GM23248 (cell line): ENCODE measurements around the gene FAM177A1. TPM values are rescaled to one million over a fixed set of nuclear protein-coding genes. Genes with fewer than 3 reads are reported as not detected.
A peak's percentile ranks its signal among the peaks of the same experiment; 100 is the strongest.

Experiments
- DNase-seq: peaks from one replicate; pipeline ENCODE4 v3.0.0-alpha.2; 2015
- H2AFZ ChIP-seq: fragments of 200-600 bp; sonication (generic); 2 replicates; pipeline ENCODE4 v1.6.1; 2016; ENCODE audit warnings: antibody characterized with exemption
- H3F3A ChIP-seq: fragments of 200-600 bp; sonication (generic); 2 replicates; pipeline ENCODE4 v1.6.1; 2016; ENCODE audit warnings: mild to moderate bottlenecking, antibody characterized with exemption, mixed run types; ENCODE audit not compliant: insufficient read depth
- H3K27ac ChIP-seq: fragments of 200-600 bp; sonication (generic); 2 replicates; pipeline ENCODE4 v1.5.1; 2016; ENCODE audit warnings: mild to moderate bottlenecking
- H3K27me3 ChIP-seq: fragments of 200-600 bp; sonication (generic); replicated peaks from 2 replicates; pipeline ENCODE4 v1.6.1; 2016; ENCODE audit warnings: mild to moderate bottlenecking; ENCODE audit not compliant: insufficient read depth
- H3K36me3 ChIP-seq: fragments of 200-600 bp; sonication (generic); 2 replicates; pipeline ENCODE4 v1.6.1; 2016; ENCODE audit warnings: low read depth, mild to moderate bottlenecking
- H3K4me1 ChIP-seq: fragments of 200-600 bp; sonication (generic); 2 replicates; pipeline ENCODE4 v1.6.1; 2016; ENCODE audit warnings: mild to moderate bottlenecking; ENCODE audit not compliant: insufficient read depth
- H3K4me2 ChIP-seq: fragments of 200-600 bp; sonication (generic); one replicate; pipeline ENCODE4 v1.6.1; 2016; ENCODE audit warnings: mild to moderate bottlenecking; ENCODE audit not compliant: unreplicated experiment
- H3K4me3 ChIP-seq: fragments of 200-600 bp; sonication (generic); 2 replicates; pipeline ENCODE4 v1.5.1; 2016; ENCODE audit warnings: mild to moderate bottlenecking
- H3K79me2 ChIP-seq: fragments of 200-600 bp; sonication (generic); 2 replicates; pipeline ENCODE4 v1.6.1; 2016; ENCODE audit warnings: mild to moderate bottlenecking; ENCODE audit not compliant: insufficient read depth
- H3K9ac ChIP-seq: fragments of 200-600 bp; sonication (generic); 2 replicates; pipeline ENCODE4 v1.6.1; 2016; ENCODE audit warnings: mild to moderate bottlenecking
- H3K9me2 ChIP-seq: fragments of 200-600 bp; sonication (generic); 2 replicates; pipeline ENCODE4 v1.6.1; 2016; ENCODE audit warnings: mixed run types, mild to moderate bottlenecking, moderate library complexity; ENCODE audit not compliant: insufficient read depth
- H3K9me3 ChIP-seq: fragments of 200-600 bp; sonication (generic); one replicate; pipeline ENCODE4 v1.6.1; 2017; ENCODE audit warnings: low read depth
- H4K20me1 ChIP-seq: fragments of 200-600 bp; sonication (generic); 2 replicates; pipeline ENCODE4 v1.6.0; 2016; ENCODE audit not compliant: insufficient read depth
- EZH2 ChIP-seq: fragments of 200-600 bp; sonication (generic); IDR thresholded peaks from 2 replicates; pipeline ENCODE4 v1.6.1; 2018; ENCODE audit warnings: antibody characterized with exemption, mild to moderate bottlenecking; ENCODE audit not compliant: insufficient read depth, poor library complexity, severe bottlenecking
- EZH2phosphoT487 ChIP-seq: fragments of 200-600 bp; sonication (generic); IDR thresholded peaks from 2 replicates; pipeline ENCODE4 v1.6.1; 2018; ENCODE audit warnings: antibody characterized with exemption, moderate library complexity, mild to moderate bottlenecking, low read depth; ENCODE audit not compliant: insufficient read depth
- WGBS, 2 experiments: methylation state at CpG; one replicate each; pipeline ENCODE4 v1.1.6; 2015 to 2017; ENCODE audit warnings: low lambda C conversion rate in 2 of 2, low coverage in 1 of 2; ENCODE audit errors: missing lambda C conversion rate in 2 of 2; 5-methylcytosine and 5-hydroxymethylcytosine counted together
- in situ Hi-C: fragments of 300-500 bp; cut with MboI; formaldehyde crosslinking; loops from 2 replicates; pipeline ENCODE4 v1.15.0; 2020
- polyA plus RNA-seq: library from polyadenylated mRNA; unstranded; fragments of >200 nt; fragmentation: Nextera tagmentation; extraction: Ambion mirVana; gene quantifications from 2 replicates; pipeline ENCODE4 v1.2.1, GENCODE V29; 2016
- total RNA-seq: library from RNA; depleted of rRNA; stranded (reverse); fragments of >200 nt; shearing (Covaris generic); gene quantifications from 2 replicates; pipeline ENCODE4 v1.2.3, GENCODE V29; 2014; rRNA removed

Gene FAM177A1
- total and polyA plus RNA-seq, 2 experiments from 2014 or later: 56.4 to 100 TPM

DNA sequence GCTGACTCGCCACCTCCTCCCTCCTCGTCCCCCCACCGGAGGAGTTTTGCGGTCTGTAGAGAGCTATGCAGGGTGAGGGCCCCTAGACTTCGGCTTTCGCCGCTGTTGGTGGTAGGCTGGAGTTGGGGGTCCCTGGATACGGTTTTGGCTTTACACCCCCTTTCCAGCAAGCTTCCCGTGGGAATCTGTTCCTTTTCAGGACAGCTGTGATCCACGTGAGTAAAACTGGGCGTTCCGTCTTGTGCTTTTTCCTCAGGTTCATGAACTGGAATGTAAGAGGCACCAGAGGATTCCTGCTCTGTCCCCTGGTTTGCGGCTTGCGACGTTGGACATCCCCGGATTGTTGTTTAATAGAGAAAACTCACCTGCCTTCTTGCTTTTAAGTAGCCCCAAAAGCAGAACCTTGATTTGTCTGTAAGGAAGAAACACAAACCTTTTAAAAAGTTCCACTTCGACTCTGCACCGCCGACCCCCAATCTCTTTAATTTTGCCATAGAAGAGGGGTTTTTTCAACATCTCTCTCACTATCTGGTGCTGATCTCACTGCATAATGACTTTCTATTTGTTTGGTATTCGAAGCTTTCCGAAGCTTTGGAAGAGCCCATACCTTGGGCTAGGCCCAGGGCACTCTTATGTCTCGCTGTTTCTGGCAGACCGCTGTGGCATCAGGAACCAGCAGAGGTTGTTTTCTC is 76.8 kb downstream of the FAM177A1 start:
- H3K79me2 ChIP-seq: peaks cover 64% of the 10 kb centered on the region
- in situ Hi-C loops: no loop called here
- peak overlapping the region; percentile 97 for H3K4me2 ChIP-seq
- peak overlapping the region; percentile 93 for H3K27ac ChIP-seq
- H3K27me3 ChIP-seq: no peaks in the 10 kb centered on the region
- H3K9ac ChIP-seq: peak overlapping the region; percentile 92
- 1 to 2% methylated on average over 23 of the region's 23 CpGs for WGBS, 2 experiments
- DNase-seq: peak; percentile 71
- no peaks in the 10 kb centered on the region for H3K9me2 ChIP-seq
- peak overlapping the region; percentile 97 for H2AFZ ChIP-seq
- H3K36me3 ChIP-seq: 0 out of 2 replicates have a peak, but pooled peaks cover 4% of the 10 kb centered on the region
- peaks cover 12% of the 10 kb centered on the region; the same call in 1 of the 2 replicates for H3K4me1 ChIP-seq
- TF ChIP-seq EZH2phosphoT487 (no peak), EZH2 (no peak)
- H3F3A ChIP-seq: peaks cover 13% of the 10 kb centered on the region; the same call in 1 of the 2 replicates
- no peaks in the 10 kb centered on the region for H3K9me3 ChIP-seq
- no peaks in the 10 kb centered on the region for H4K20me1 ChIP-seq
- peak overlapping the region; percentile 80 for H3K4me3 ChIP-seq

DNA sequence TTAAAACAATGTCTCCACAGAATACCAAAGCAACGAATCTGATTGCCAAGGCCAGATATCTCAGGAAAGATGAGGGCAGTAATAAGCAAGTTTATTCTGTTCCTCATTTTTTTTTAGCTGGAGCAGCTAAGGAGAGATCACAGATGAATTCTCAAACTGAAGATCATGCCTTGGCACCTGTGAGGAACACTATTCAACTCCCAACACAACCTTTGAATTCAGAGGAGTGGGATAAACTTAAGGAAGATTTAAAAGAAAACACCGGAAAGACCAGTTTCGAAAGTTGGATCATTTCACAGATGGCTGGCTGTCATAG is 77.3 kb downstream of the FAM177A1 start:
- WGBS, 2 experiments: 30 to 40% methylated on average over 3 of the region's 3 CpGs
- peak overlapping the region; percentile 93 for H3K27ac ChIP-seq
- H3K9me2 ChIP-seq: no peaks in the 10 kb centered on the region
- H3K27me3 ChIP-seq: no peaks in the 10 kb centered on the region
- H3K79me2 ChIP-seq: peaks cover 65% of the 10 kb centered on the region
- TF ChIP-seq EZH2phosphoT487: no peak
- no peak for TF ChIP-seq EZH2
- peaks cover 13% of the 10 kb centered on the region; the same call in 1 of the 2 replicates for H3F3A ChIP-seq
- H3K4me1 ChIP-seq: peaks cover 12% of the 10 kb centered on the region; the same call in 1 of the 2 replicates
- DNase-seq: peak; percentile 18
- 0 out of 2 replicates have a peak, but pooled peaks cover 7% of the 10 kb centered on the region for H3K36me3 ChIP-seq
- H3K4me2 ChIP-seq: peak overlapping the region; percentile 97
- H3K9ac ChIP-seq: peak overlapping the region; percentile 92
- in situ Hi-C loops: no loop called here
- H3K4me3 ChIP-seq: peak overlapping the region; percentile 80
- H3K9me3 ChIP-seq: no peaks in the 10 kb centered on the region
- H2AFZ ChIP-seq: peak overlapping the region; percentile 97
- H4K20me1 ChIP-seq: no peaks in the 10 kb centered on the region

- DNase-seq: no peak
- Histone ChIP-seq H3K4me1 (peaks cover 12% of the 10 kb centered on the region; the same call in 1 of the 2 replicates), H3K27ac (no peak overlapping the region), H3K27me3 (no peaks in the 10 kb centered on the region), H3K79me2 (peaks cover 66% of the 10 kb centered on the region), H3K4me2 (peak overlapping the region; percentile 97), H2AFZ (no peak overlapping the region), H3K4me3 (peak overlapping the region; percentile 80), H4K20me1 (no peaks in the 10 kb centered on the region), H3F3A (peaks cover 13% of the 10 kb centered on the region; the same call in 1 of the 2 replicates), H3K9me3 (no peaks in the 10 kb centered on the region), H3K9me2 (no peaks in the 10 kb centered on the region), H3K36me3 (0 out of 2 replicates have a peak, but pooled peaks cover 7% of the 10 kb centered on the region), H3K9ac (peak overlapping the region; percentile 92; the same call in 1 of the 2 replicates)
- TF ChIP-seq EZH2: no peak
- no peak for TF ChIP-seq EZH2phosphoT487
- in situ Hi-C loops: no loop called here
- WGBS, 2 experiments: 100% methylated on average over 1 of the region's 1 CpG
Observed at GRCh38 chr14:35124127-35124526, 78.1 kb downstream of the FAM177A1 start.

Other genes starting within 250 kb of the FAM177A1 start
- gene BAZ1A, start 170.9 kb upstream of the FAM177A1 start, total RNA-seq: 12.4 and 13.8 TPM in 2 replicates
- 9.4 and 9.6 TPM in 2 replicates for gene BAZ1A, start 170.9 kb upstream of the FAM177A1 start, polyA plus RNA-seq
- gene SRP54, start 63.3 kb upstream of the FAM177A1 start, total RNA-seq: 78.8 and 90.8 TPM in 2 replicates
- gene SRP54, start 63.3 kb upstream of the FAM177A1 start, polyA plus RNA-seq: 74.7 and 78.0 TPM in 2 replicates
- gene PPP2R3C, start 75.7 kb downstream of the FAM177A1 start, total RNA-seq: 18.5 and 25.7 TPM in 2 replicates
- 41.2 and 41.7 TPM in 2 replicates for gene PPP2R3C, start 75.7 kb downstream of the FAM177A1 start, polyA plus RNA-seq
- gene PRORP, start 76.3 kb downstream of the FAM177A1 start, total RNA-seq: 18.2 and 32.7 TPM in 2 replicates
- 23.2 and 24.9 TPM in 2 replicates for gene PRORP, start 76.3 kb downstream of the FAM177A1 start, polyA plus RNA-seq
- 171 and 198 TPM in 2 replicates for gene PSMA6, start 246.1 kb downstream of the FAM177A1 start, total RNA-seq
- gene PSMA6, start 246.1 kb downstream of the FAM177A1 start, polyA plus RNA-seq: 225 and 227 TPM in 2 replicates